Measurements from ENCODE around the gene NGEF. TPM values are rescaled to one million over a fixed set of nuclear protein-coding genes. Genes with fewer than 3 reads are reported as not detected.

Gene NGEF
- polyA plus RNA-seq, 3 donors: not detected

GRCh38 chr2:232994446-232994845, 18.6 kb downstream of the NGEF start:
- no peak overlapping the region for H3K4me2 ChIP-seq (replicated peaks; ENCODE audit: extremely low read depth, low read length, poor library complexity, severe bottlenecking)
- no peak overlapping the region for H3K27ac ChIP-seq (ENCODE audit: low read depth in 1 of 2, low read length in 2 of 2)
- intact Hi-C loops (cut with micrococcal nuclease): no loop called here
- H3K36me3 ChIP-seq (replicated peaks in 1 of 2; ENCODE audit: control insufficient read depth in 1 of 2, insufficient read depth in 2 of 2, low read length in 2 of 2): no peaks in the 10 kb centered on the region
- Mint-ChIP-seq H3K9me3 (peaks cover 0 to 4% (median 0%) of the 10 kb centered on the region in 7 donors), H3K4me1 (no peaks in the 10 kb centered on the region), H3K4me3 (no peak overlapping the region), H3K36me3 (no peaks in the 10 kb centered on the region), H3K27me3 (ENCODE audit: low read depth in 3 of 3) (peaks cover 0 to 2% (median 0%) of the 10 kb centered on the region in 3 donors), H3K27ac (no peak overlapping the region)
- 95% methylated on average over 5 of the region's 5 CpGs for WGBS (ENCODE audit: insufficient coverage)
- H3K79me2 ChIP-seq (ENCODE audit: insufficient read depth, low read length): no peaks in the 10 kb centered on the region
- no peaks in the 10 kb centered on the region for H3K27me3 ChIP-seq (ENCODE audit: control insufficient read depth in 2 of 2, insufficient read depth in 2 of 2, low read length in 2 of 2)
- no peaks in the 10 kb centered on the region for H3K4me1 ChIP-seq (ENCODE audit: control insufficient read depth in 1 of 2, insufficient read depth in 2 of 2, low read length in 2 of 2)
- TF ChIP-seq CTCF (IDR thresholded peaks at IDR 0.05): no peak
- H3K9me3 ChIP-seq (replicated peaks in 1 of 2; ENCODE audit: control insufficient read depth in 1 of 2, insufficient read depth in 1 of 2, low read length in 2 of 2): no peaks in the 10 kb centered on the region
- no peaks in the 10 kb centered on the region for H4K20me1 ChIP-seq (ENCODE audit: insufficient read depth, low read length)
- DNase-seq: no peak
- no peak overlapping the region for H3K4me3 ChIP-seq (replicated peaks in 1 of 3; ENCODE audit: low read depth in 2 of 3, low read length in 3 of 3)
- no peak overlapping the region for H2AFZ ChIP-seq (ENCODE audit: insufficient read depth, low read depth, low read length, poor library complexity, severe bottlenecking)
- H3K9ac ChIP-seq (ENCODE audit: insufficient read depth, low read length, poor library complexity, severe bottlenecking): no peak overlapping the region

- TF ChIP-seq CTCF (IDR thresholded peaks at IDR 0.05): no peak
- no peak for DNase-seq
- no peaks in the 10 kb centered on the region for H4K20me1 ChIP-seq (ENCODE audit: insufficient read depth, low read length)
- Mint-ChIP-seq H3K27me3 (ENCODE audit: low read depth in 3 of 3) (peaks cover 0 to 4% (median 0%) of the 10 kb centered on the region in 3 donors), H3K4me1 (no peaks in the 10 kb centered on the region), H3K27ac (no peak overlapping the region), H3K4me3 (no peak overlapping the region), H3K36me3 (no peaks in the 10 kb centered on the region), H3K9me3 (peaks cover 0 to 4% (median 0%) of the 10 kb centered on the region in 7 donors)
- no peaks in the 10 kb centered on the region for H3K9me3 ChIP-seq (replicated peaks in 1 of 2; ENCODE audit: control insufficient read depth in 1 of 2, insufficient read depth in 1 of 2, low read length in 2 of 2)
- no peaks in the 10 kb centered on the region for H3K27me3 ChIP-seq (ENCODE audit: control insufficient read depth in 2 of 2, insufficient read depth in 2 of 2, low read length in 2 of 2)
- no peak overlapping the region for H3K27ac ChIP-seq (ENCODE audit: low read depth in 1 of 2, low read length in 2 of 2)
- intact Hi-C loops (cut with micrococcal nuclease): no loop called here
- no peak overlapping the region for H3K4me2 ChIP-seq (replicated peaks; ENCODE audit: extremely low read depth, low read length, poor library complexity, severe bottlenecking)
- H3K79me2 ChIP-seq (ENCODE audit: insufficient read depth, low read length): no peaks in the 10 kb centered on the region
- no peaks in the 10 kb centered on the region for H3K4me1 ChIP-seq (ENCODE audit: control insufficient read depth in 1 of 2, insufficient read depth in 2 of 2, low read length in 2 of 2)
- no CpG with 5 or more reads among the region's 4 CpGs for WGBS (ENCODE audit: insufficient coverage)
- H3K36me3 ChIP-seq (replicated peaks in 1 of 2; ENCODE audit: control insufficient read depth in 1 of 2, insufficient read depth in 2 of 2, low read length in 2 of 2): no peaks in the 10 kb centered on the region
- no peak overlapping the region for H3K4me3 ChIP-seq (replicated peaks in 1 of 3; ENCODE audit: low read depth in 2 of 3, low read length in 3 of 3)
- no peak overlapping the region for H2AFZ ChIP-seq (ENCODE audit: insufficient read depth, low read depth, low read length, poor library complexity, severe bottlenecking)
- no peak overlapping the region for H3K9ac ChIP-seq (ENCODE audit: insufficient read depth, low read length, poor library complexity, severe bottlenecking)
Observed at GRCh38 chr2:232993231-232993821, 19.7 kb downstream of the NGEF start.

Data from CD14-positive monocyte (primary cell).